Lung (tissue), 12 donors: ENCODE measurements around the gene HSPA12B. TPM values are rescaled to one million over a fixed set of nuclear protein-coding genes. Genes with fewer than 3 reads are reported as not detected.

ENCODE experiments used
- ATAC-seq: fragments of 200-7000 bp; cut with Tn5 transposase; one replicate; pipeline ENCODE4 v1.9.1; 2020; ENCODE audit warnings: moderate number of reproducible peaks; ENCODE audit not compliant: insufficient read depth, low FRiP score
- DNase-seq, 3 donors: peaks; one replicate each; pipeline ENCODE4 v3.0.0-alpha.2; 2013 to 2017
- H3K27ac ChIP-seq, 2 donors: one replicate each; pipeline ENCODE4 v1.5.1; 2013; ENCODE audit warnings: mild to moderate bottlenecking in 2 of 2, moderate library complexity in 2 of 2, control low read depth in 1 of 2, inconsistent platforms in 1 of 2, low read depth in 1 of 2, low read length in 1 of 2
- H3K27me3 ChIP-seq, 3 donors: one replicate each; pipeline ENCODE4 v1.5.1; 2013; ENCODE audit warnings: low read length in 2 of 3; ENCODE audit not compliant: control insufficient read depth in 3 of 3, insufficient read depth in 3 of 3
- H3K36me3 ChIP-seq, 4 donors: one replicate each; pipeline ENCODE4 v1.5.1; 2013; ENCODE audit warnings: low read length in 4 of 4, mild to moderate bottlenecking in 1 of 4, moderate library complexity in 1 of 4; ENCODE audit not compliant: control insufficient read depth in 4 of 4, insufficient read depth in 4 of 4
- H3K4me1 ChIP-seq, 5 donors: one replicate each; pipeline ENCODE4 v1.5.1; 2013; ENCODE audit warnings: low read length in 5 of 5, mild to moderate bottlenecking in 2 of 5, moderate library complexity in 1 of 5; ENCODE audit not compliant: control insufficient read depth in 5 of 5, insufficient read depth in 5 of 5
- H3K4me3 ChIP-seq: one replicate; pipeline ENCODE4 v1.5.1; 2013; ENCODE audit warnings: mild to moderate bottlenecking, control low read depth, moderate library complexity
- H3K9ac ChIP-seq, 2 donors: one replicate each; pipeline ENCODE4 v1.5.1; 2013; ENCODE audit warnings: low read length in 2 of 2, control low read depth in 1 of 2; ENCODE audit not compliant: insufficient read depth in 1 of 2
- H3K9me3 ChIP-seq, 4 donors: one replicate each; pipeline ENCODE4 v1.5.1; 2013; ENCODE audit warnings: low read length in 3 of 4, mild to moderate bottlenecking in 1 of 4, moderate library complexity in 1 of 4; ENCODE audit not compliant: control insufficient read depth in 4 of 4, insufficient read depth in 3 of 4
- CTCF ChIP-seq: IDR thresholded peaks from 2 replicates; pipeline ENCODE4 v1.5.1; 2012; ENCODE audit warnings: mild to moderate bottlenecking; ENCODE audit errors: control extremely low read depth, extremely low read depth
- WGBS, 2 donors: extraction: QIAGEN DNeasy Blood & Tissue Kit; methylation state at CpG; one replicate each; pipeline ENCODE4 v1.1.7; 2013; 5-methylcytosine and 5-hydroxymethylcytosine counted together
- polyA plus RNA-seq, 2 donors: library from polyadenylated mRNA; stranded (reverse); fragments of 200-250 nt; gene quantifications; one replicate each; pipeline ENCODE4 v1.2.1, GENCODE V29; 2013
- total RNA-seq, 2 donors: library from RNA; depleted of rRNA in 1 of 2; stranded (reverse); fragments of >200 nt in 1 of 2; gene quantifications; one replicate each; pipeline ENCODE4 v1.2.1, GENCODE V29; 2014 to 2021
- donor health status: control.
- donor health status: control.
- donor health status: Bipolar disorder and iron deficiency.
- donor health status: healthy.
- donor health status: DM: yes; HTN: yes; CAD: no.

The HSPA12B gene
- total and polyA plus RNA-seq, 4 donors, result 11.4 to 28.3 (median 19.9) TPM

- H3K9me3 ChIP-seq, result no peaks in the 10 kb centered on the region
- TF ChIP-seq CTCF, result no peak
- DNase-seq (no peak), ATAC-seq (no peak)
- no peaks in the 10 kb centered on the region for H3K27me3 ChIP-seq
- H3K27ac ChIP-seq, result peak overlapping the region in 1 of 2 donors; percentile 69
- WGBS, 2 donors, result 89 to 91% methylated on average over 17 to 18 of the region's 18 CpGs
- H3K4me3 ChIP-seq, result no peak overlapping the region
- no peak overlapping the region for H3K9ac ChIP-seq
- peaks cover 0 to 58% (median 29%) of the 10 kb centered on the region in 4 donors for H3K36me3 ChIP-seq
- H3K4me1 ChIP-seq, result peaks cover 0 to 48% (median 14%) of the 10 kb centered on the region in 5 donors
These were observed 67.9 kb downstream of the HSPA12B start for GRCh38 chr20:3800256-3800877.

GRCh38 chr20:3800878-3801260 is 68.4 kb downstream of the HSPA12B start:
- TF ChIP-seq CTCF, result no peak
- ATAC-seq (no peak), DNase-seq (no peak)
- H3K27me3 ChIP-seq, result no peaks in the 10 kb centered on the region
- no peaks in the 10 kb centered on the region for H3K9me3 ChIP-seq
- no peak overlapping the region for H3K4me3 ChIP-seq
- peaks cover 0 to 48% (median 14%) of the 10 kb centered on the region in 5 donors for H3K4me1 ChIP-seq
- peaks cover 0 to 59% (median 31%) of the 10 kb centered on the region in 4 donors for H3K36me3 ChIP-seq
- 92 to 94% methylated on average over 7 to 8 of the region's 8 CpGs for WGBS, 2 donors
- peak overlapping the region in 1 of 2 donors; percentile 69 for H3K27ac ChIP-seq
- no peak overlapping the region for H3K9ac ChIP-seq

GRCh38 chr20:3801299-3801698 is 68.8 kb downstream of the HSPA12B start:
- 96 to 100% methylated on average over 4 of the region's 4 CpGs for WGBS, 2 donors
- DNase-seq, result no peak
- Histone ChIP-seq H3K9ac (no peak overlapping the region), H3K27ac (peak overlapping the region in 1 of 2 donors; percentile 69), H3K4me3 (no peak overlapping the region), H3K36me3 (peaks cover 0 to 59% (median 35%) of the 10 kb centered on the region in 4 donors), H3K4me1 (peaks cover 0 to 50% (median 14%) of the 10 kb centered on the region in 5 donors), H3K27me3 (no peaks in the 10 kb centered on the region), H3K9me3 (no peaks in the 10 kb centered on the region)
- no peak for ATAC-seq
- TF ChIP-seq CTCF, result no peak

- Histone ChIP-seq H3K27me3 (no peaks in the 10 kb centered on the region), H3K4me3 (no peak overlapping the region), H3K9ac (no peak overlapping the region), H3K4me1 (peaks cover 0 to 50% (median 17%) of the 10 kb centered on the region in 5 donors), H3K27ac (peak overlapping the region in 1 of 2 donors; percentile 69), H3K36me3 (peaks cover 0 to 59% (median 35%) of the 10 kb centered on the region in 4 donors), H3K9me3 (no peaks in the 10 kb centered on the region)
- 83 to 88% methylated on average over 13 of the region's 13 CpGs for WGBS, 2 donors
- TF ChIP-seq CTCF, result no peak
- DNase-seq (no peak), ATAC-seq (no peak)
These were observed 69.4 kb downstream of the HSPA12B start for GRCh38 chr20:3801846-3802245.
